Skeletal muscle tissue (tissue), 5 donors: Measurements from ENCODE around the gene MARK2. TPM values are rescaled to one million over a fixed set of nuclear protein-coding genes. Genes with fewer than 3 reads are reported as not detected.
A peak's percentile ranks its signal among the peaks of the same experiment; 100 is the strongest.

Source experiments
- H3K27ac ChIP-seq: one replicate; pipeline ENCODE4 v1.7.0; 2013; ENCODE audit warnings: mild to moderate bottlenecking, low read depth, low read length, inconsistent platforms
- H3K27me3 ChIP-seq, 3 donors: one replicate each; pipeline ENCODE4 v1.7.0; 2013; ENCODE audit warnings: low read length in 3 of 3; ENCODE audit not compliant: control insufficient read depth in 3 of 3, insufficient read depth in 3 of 3
- H3K36me3 ChIP-seq, 3 donors: one replicate each; pipeline ENCODE4 v1.7.0; 2013; ENCODE audit warnings: low read length in 3 of 3; ENCODE audit not compliant: control insufficient read depth in 3 of 3, insufficient read depth in 3 of 3
- H3K4me1 ChIP-seq, 3 donors: one replicate each; pipeline ENCODE4 v1.7.0; 2013; ENCODE audit warnings: low read length in 3 of 3, mild to moderate bottlenecking in 3 of 3; ENCODE audit not compliant: control insufficient read depth in 3 of 3, insufficient read depth in 3 of 3
- H3K4me3 ChIP-seq, 3 donors: one replicate each; pipeline ENCODE4 v1.7.0; 2013; ENCODE audit warnings: low read length in 3 of 3
- H3K9ac ChIP-seq, 3 donors: one replicate each; pipeline ENCODE4 v1.7.0; 2013; ENCODE audit warnings: low read length in 3 of 3, mild to moderate bottlenecking in 3 of 3, moderate library complexity in 2 of 3, low read depth in 1 of 3
- H3K9me3 ChIP-seq, 3 donors: one replicate each; pipeline ENCODE4 v1.7.0; 2013; ENCODE audit warnings: low read length in 3 of 3; ENCODE audit not compliant: control insufficient read depth in 3 of 3
- small RNA-seq: library from RNA; depleted of rRNA; stranded (forward); fragments of <200 nt; gene quantifications from one replicate; pipeline ENCODE3, GENCODE V24; 2014
- total RNA-seq: library from RNA; depleted of rRNA; stranded (reverse); fragments of >200 nt; gene quantifications from one replicate; pipeline ENCODE4 v1.2.3, GENCODE V29; 2014
- donor health status: Osteomylitis.

Gene MARK2
- total RNA-seq, 1 donor from 2014 or later, result 6.8 TPM

DNA sequence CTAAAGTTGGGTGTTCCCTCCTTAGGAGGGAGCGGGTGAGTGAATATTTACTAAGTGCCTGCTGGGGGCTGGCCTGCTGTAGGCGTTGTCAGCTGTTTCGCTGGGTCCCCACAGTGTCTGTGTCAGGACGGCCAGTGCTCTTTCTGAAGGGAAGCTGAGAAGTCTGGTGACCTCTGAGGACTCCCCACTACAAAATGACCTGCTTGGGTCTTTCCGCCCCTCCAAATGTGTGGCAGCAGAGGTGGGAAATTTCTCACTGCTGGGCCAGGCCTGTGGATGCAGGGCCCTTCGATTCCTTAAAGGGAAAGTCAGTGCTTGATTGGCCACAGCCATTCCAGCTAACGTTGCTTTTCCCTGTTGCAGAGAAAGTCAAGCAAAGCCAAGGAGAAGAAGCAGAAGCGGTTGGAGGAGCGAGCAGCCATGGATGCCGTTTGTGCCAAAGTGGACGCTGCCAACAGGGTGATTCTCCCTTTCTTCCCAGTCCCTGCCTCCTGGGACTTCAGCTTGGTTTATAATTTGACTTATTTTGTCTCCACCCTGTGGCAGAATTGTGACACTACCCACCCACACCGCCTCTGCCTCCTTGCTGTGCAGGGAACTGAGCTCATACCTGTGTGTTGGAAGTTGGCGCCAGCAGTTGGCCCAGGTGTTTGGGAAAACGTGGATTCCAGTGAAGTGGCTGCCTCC lies 106.7 kb downstream of the MARK2 start:
- Histone ChIP-seq H3K9ac (peak overlapping the region; percentile 39 to 83 (median 60)), H3K36me3 (peaks cover 2 to 9% (median 7%) of the 10 kb centered on the region in 3 donors), H3K27ac (peak overlapping the region; percentile 87), H3K4me3 (peak overlapping the region; percentile 51 to 67 (median 66)), H3K27me3 (no peaks in the 10 kb centered on the region), H3K9me3 (no peaks in the 10 kb centered on the region), H3K4me1 (peaks cover 21 to 36% (median 30%) of the 10 kb centered on the region in 3 donors)

DNA sequence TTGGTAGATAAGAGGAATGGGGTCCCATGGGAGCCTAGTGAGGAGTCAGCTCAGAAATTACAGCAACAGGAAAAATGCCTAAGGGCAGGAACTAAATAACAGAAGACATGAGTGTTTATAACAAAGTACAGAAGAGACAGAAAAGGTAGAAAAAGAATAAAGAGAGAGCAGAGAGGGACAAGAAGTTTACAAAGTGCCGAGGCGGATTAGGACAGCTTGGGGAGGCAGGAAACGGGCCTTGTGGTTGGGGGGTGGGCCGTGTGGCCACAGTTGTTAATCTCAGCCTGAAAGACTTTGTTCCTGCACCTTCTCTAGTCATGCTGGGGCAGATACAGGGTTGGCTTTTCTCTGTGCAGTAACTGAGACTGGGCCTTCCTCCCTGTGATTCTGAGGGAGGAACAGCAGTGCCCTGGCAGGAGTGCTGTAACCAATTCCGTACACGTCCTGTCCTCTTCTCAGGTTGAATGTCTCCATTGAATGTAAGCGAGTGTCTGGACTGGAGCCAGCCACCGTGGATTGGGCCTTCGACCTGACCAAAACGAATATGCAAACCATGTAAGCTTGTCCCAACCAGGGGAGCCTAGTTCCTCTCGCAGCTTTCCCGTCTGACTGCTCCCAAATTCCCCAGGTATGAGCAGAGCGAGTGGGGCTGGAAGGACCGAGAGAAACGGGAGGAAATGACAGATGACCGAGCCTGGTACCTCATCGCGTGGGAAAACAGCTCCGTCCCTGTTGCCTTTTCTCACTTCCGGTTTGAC lies 113.0 kb downstream of the MARK2 start:
- Histone ChIP-seq H3K27ac (no peak overlapping the region), H3K9ac (no peak overlapping the region), H3K36me3 (peaks cover 39 to 46% (median 43%) of the 10 kb centered on the region in 3 donors), H3K4me3 (no peak overlapping the region), H3K4me1 (no peaks in the 10 kb centered on the region), H3K27me3 (no peaks in the 10 kb centered on the region), H3K9me3 (no peaks in the 10 kb centered on the region)

- Histone ChIP-seq H3K9me3 (no peaks in the 10 kb centered on the region), H3K27ac (no peak overlapping the region), H3K4me1 (no peaks in the 10 kb centered on the region), H3K27me3 (no peaks in the 10 kb centered on the region), H3K9ac (no peak overlapping the region), H3K36me3 (peaks cover 39 to 45% (median 43%) of the 10 kb centered on the region in 3 donors), H3K4me3 (no peak overlapping the region)
These were observed 113.7 kb downstream of the MARK2 start for GRCh38 chr11:63952570-63952969.

DNA sequence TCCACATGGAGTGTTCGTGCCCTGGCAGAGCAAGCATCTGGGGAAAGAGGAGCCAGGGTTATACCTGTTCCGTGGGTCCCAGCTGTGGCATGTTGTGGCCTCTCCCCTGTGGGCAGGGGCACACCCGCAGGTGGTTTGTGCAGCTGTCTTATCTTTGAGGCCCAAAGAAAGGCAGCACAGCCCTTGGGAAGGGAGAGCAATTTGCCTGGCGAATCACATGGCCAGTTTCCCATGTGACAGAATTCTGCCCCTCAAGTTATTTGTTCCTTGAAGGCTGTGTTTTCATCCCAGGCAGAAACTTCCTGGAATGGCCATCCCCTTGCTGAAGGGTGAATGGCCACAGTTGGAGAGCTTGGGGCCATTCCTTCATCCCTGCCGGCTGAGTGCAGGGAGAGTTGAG lies 119.1 kb downstream of the MARK2 start:
- no peak overlapping the region for H3K27ac ChIP-seq

More for the DNA sequence above, 119.1 kb downstream of the MARK2 start:
- peaks cover 0 to 2% (median 0%) of the 10 kb centered on the region in 3 donors for H3K4me1 ChIP-seq
- peaks cover 29 to 35% (median 34%) of the 10 kb centered on the region in 3 donors for H3K36me3 ChIP-seq
- no peaks in the 10 kb centered on the region for H3K27me3 ChIP-seq
- H3K9me3 ChIP-seq, result no peaks in the 10 kb centered on the region
- no peak overlapping the region for H3K4me3 ChIP-seq
- no peak overlapping the region for H3K9ac ChIP-seq

Small RNAs within 50 kb of the gene (small RNA-seq; reads per million reads assigned to genes)
- gene AP006289.1 (not detected), gene RN7SL596P (not detected), gene RNU6-1306P (not detected)

Other genes starting within 250 kb of the MARK2 start
- 19.8 TPM for gene PLAAT3, start 224.7 kb upstream of the MARK2 start, total RNA-seq
- 40.2 TPM for gene ATL3, start 167.7 kb upstream of the MARK2 start, total RNA-seq
- 28.7 TPM for gene RTN3, start 157.6 kb upstream of the MARK2 start, total RNA-seq
- 15.7 TPM for gene ZFTA, start 70.3 kb upstream of the MARK2 start, total RNA-seq
- 6.8 TPM for gene SPINDOC, start 25.7 kb upstream of the MARK2 start, total RNA-seq
- 4.2 TPM for gene RCOR2, start 78.1 kb downstream of the MARK2 start, total RNA-seq
- 4.7 TPM for gene NAA40, start 99.9 kb downstream of the MARK2 start, total RNA-seq
- 481 TPM for gene COX8A, start 135.5 kb downstream of the MARK2 start, total RNA-seq
- gene OTUB1, start 147.3 kb downstream of the MARK2 start, total RNA-seq, result 18.3 TPM
- 0.52 TPM for gene FLRT1, start 196.8 kb downstream of the MARK2 start, total RNA-seq